Heart left ventricle (tissue), 13 donors: ENCODE data around the gene TANGO6.
"Not testable (repeated sequence)": the region's sequence is repeated elsewhere in the genome, so short reads cannot be mapped to it uniquely, and the experiment has no call there.

Experiments
- POLR2A ChIP-seq, 2 donors: fragments of 450-650 bp; IDR thresholded peaks; one replicate each; pipeline ENCODE4 v1.6.1; 2017; ENCODE audit warnings: antibody characterized with exemption in 2 of 2, mild to moderate bottlenecking in 2 of 2, moderate library complexity in 2 of 2
- TF ChIP-seq, protein P1 (sequence below), 12 donors: fragments of 200-600 bp; sonication (generic) in 4 of 12; IDR thresholded peaks; one replicate each; pipeline versions ENCODE4 v1.5.0 to v1.8.0; 2018 to 2022; ENCODE audit warnings: antibody characterized with exemption in 12 of 12, mild to moderate bottlenecking in 5 of 12
- donor health status: ischemic (EF 13 %, LVEDD 7.1; RV severe dilation, severe dysfunction).
- donor health status: DM: no; HTN: yes; CAD: no.
- donor health status: DM: no; HTN: no; CAD: no.
- donor health status: ischemic (EF 25% LVEDD 6.9; RV normal size, moderate dysfunction).
- donor health status: ischemic (EF 25% LVEDD 5.7; RV mildly dilated, moderate dysfunction).
- donor health status: ischemic (EF 35%, LVEDD 5.7; RV mildly dilated, moderate dysfunction).
- donor health status: nonischemic (EF 11% LVEDD 7.7; RV severe dilation, severe dysfunction).
- donor health status: DM: yes; HTN: yes; CAD: no.
- donor health status: PGD.
- donor health status: ischemic (EF 29% LVEDD 5.4; RV normal size, mild dysfunction).
- donor health status: nonischemic (EF 23%, LVEDD 6.1; RV moderate dilation, normal function).

GRCh38 chr16:69124406-69124805 is 281.1 kb downstream of the TANGO6 start:
- TF ChIP-seq, protein P1, sequence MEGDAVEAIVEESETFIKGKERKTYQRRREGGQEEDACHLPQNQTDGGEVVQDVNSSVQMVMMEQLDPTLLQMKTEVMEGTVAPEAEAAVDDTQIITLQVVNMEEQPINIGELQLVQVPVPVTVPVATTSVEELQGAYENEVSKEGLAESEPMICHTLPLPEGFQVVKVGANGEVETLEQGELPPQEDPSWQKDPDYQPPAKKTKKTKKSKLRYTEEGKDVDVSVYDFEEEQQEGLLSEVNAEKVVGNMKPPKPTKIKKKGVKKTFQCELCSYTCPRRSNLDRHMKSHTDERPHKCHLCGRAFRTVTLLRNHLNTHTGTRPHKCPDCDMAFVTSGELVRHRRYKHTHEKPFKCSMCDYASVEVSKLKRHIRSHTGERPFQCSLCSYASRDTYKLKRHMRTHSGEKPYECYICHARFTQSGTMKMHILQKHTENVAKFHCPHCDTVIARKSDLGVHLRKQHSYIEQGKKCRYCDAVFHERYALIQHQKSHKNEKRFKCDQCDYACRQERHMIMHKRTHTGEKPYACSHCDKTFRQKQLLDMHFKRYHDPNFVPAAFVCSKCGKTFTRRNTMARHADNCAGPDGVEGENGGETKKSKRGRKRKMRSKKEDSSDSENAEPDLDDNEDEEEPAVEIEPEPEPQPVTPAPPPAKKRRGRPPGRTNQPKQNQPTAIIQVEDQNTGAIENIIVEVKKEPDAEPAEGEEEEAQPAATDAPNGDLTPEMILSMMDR (IDR thresholded peaks at IDR 0.05), result not testable (repeated sequence)
- not testable (repeated sequence) for TF ChIP-seq POLR2A (IDR thresholded peaks at IDR 0.05)
